ENCODE data around the gene GTF2IRD1. TPM values are rescaled to one million over a fixed set of nuclear protein-coding genes. Genes with fewer than 3 reads are reported as not detected.
"Not testable (repeated sequence)": the region's sequence is repeated elsewhere in the genome, so short reads cannot be mapped to it uniquely, and the experiment has no call there.

Gene GTF2IRD1
- total RNA-seq, 1 donor from 2014 or later, result 0.67 TPM

- intact Hi-C loops (cut with micrococcal nuclease), result no loop called here
- DNase-seq (no peak), ATAC-seq (ENCODE audit: low read depth) (no peak)
- peaks cover 3% of the 10 kb centered on the region for H3K4me1 Mint-ChIP-seq
- no peaks in the 10 kb centered on the region for H3K36me3 Mint-ChIP-seq (ENCODE audit: low read depth)
- POLR2A ChIA-PET, result no interaction called here
- no peak overlapping the region for H3K27ac Mint-ChIP-seq
- no peaks in the 10 kb centered on the region for H3K9me3 Mint-ChIP-seq
- CTCF ChIA-PET, result no interaction called here
- TF ChIP-seq, protein P1, sequence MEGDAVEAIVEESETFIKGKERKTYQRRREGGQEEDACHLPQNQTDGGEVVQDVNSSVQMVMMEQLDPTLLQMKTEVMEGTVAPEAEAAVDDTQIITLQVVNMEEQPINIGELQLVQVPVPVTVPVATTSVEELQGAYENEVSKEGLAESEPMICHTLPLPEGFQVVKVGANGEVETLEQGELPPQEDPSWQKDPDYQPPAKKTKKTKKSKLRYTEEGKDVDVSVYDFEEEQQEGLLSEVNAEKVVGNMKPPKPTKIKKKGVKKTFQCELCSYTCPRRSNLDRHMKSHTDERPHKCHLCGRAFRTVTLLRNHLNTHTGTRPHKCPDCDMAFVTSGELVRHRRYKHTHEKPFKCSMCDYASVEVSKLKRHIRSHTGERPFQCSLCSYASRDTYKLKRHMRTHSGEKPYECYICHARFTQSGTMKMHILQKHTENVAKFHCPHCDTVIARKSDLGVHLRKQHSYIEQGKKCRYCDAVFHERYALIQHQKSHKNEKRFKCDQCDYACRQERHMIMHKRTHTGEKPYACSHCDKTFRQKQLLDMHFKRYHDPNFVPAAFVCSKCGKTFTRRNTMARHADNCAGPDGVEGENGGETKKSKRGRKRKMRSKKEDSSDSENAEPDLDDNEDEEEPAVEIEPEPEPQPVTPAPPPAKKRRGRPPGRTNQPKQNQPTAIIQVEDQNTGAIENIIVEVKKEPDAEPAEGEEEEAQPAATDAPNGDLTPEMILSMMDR (IDR thresholded peaks at IDR 0.05), result no peak
- no peaks in the 10 kb centered on the region for H3K27me3 Mint-ChIP-seq
- H3K4me3 Mint-ChIP-seq, result no peak overlapping the region
Measured at GRCh38 chr7:74503061-74503460, 49.4 kb downstream of the GTF2IRD1 start.

DNA sequence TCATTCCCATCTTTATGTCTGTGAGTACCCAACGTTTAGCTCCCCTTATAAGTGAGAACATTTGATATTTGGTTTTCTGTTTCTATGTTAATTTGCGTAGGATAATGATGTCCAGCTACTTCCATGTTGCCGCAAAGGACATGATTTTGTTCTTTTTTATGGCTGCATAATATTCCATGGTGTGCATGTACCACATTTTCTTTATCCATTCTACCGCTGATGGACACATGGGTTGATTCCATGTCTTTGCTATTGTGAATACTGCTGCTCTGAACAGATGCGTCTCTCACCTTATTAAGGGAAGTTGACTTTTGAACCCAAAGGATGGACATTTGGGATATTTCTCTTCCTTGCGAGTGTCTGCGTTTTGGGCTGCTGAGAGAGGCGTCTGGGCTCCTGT, 50.2 kb downstream of the GTF2IRD1 start:
- Mint-ChIP-seq H3K4me3 (no peak overlapping the region), H3K4me1 (peaks cover 3% of the 10 kb centered on the region), H3K36me3 (ENCODE audit: low read depth) (no peaks in the 10 kb centered on the region), H3K27ac (no peak overlapping the region), H3K27me3 (no peaks in the 10 kb centered on the region), H3K9me3 (no peaks in the 10 kb centered on the region)
- CTCF ChIA-PET, result no interaction called here
- intact Hi-C loops (cut with micrococcal nuclease), result no loop called here
- POLR2A ChIA-PET, result interaction anchor here (0.6 kb wide), 1 partner anchor 62 kb away, joined by 3 read pairs; no protein-coding TSS in a partner anchor
- ATAC-seq (ENCODE audit: low read depth), result no peak
- TF ChIP-seq, protein P1 (IDR thresholded peaks at IDR 0.05), result no peak
- no peak for DNase-seq

- no peak for DNase-seq
- CTCF ChIA-PET, result no interaction called here
- Mint-ChIP-seq H3K36me3 (ENCODE audit: low read depth) (no peaks in the 10 kb centered on the region), H3K9me3 (no peaks in the 10 kb centered on the region), H3K4me3 (no peak overlapping the region), H3K4me1 (no peaks in the 10 kb centered on the region), H3K27ac (no peak overlapping the region), H3K27me3 (no peaks in the 10 kb centered on the region)
- no peak for ATAC-seq (ENCODE audit: low read depth)
- TF ChIP-seq, protein P1 (IDR thresholded peaks at IDR 0.05), result no peak
- intact Hi-C loops (cut with micrococcal nuclease), result no loop called here
- POLR2A ChIA-PET, result no interaction called here
Measured at GRCh38 chr7:74505471-74506324, 52.0 kb downstream of the GTF2IRD1 start.

DNA sequence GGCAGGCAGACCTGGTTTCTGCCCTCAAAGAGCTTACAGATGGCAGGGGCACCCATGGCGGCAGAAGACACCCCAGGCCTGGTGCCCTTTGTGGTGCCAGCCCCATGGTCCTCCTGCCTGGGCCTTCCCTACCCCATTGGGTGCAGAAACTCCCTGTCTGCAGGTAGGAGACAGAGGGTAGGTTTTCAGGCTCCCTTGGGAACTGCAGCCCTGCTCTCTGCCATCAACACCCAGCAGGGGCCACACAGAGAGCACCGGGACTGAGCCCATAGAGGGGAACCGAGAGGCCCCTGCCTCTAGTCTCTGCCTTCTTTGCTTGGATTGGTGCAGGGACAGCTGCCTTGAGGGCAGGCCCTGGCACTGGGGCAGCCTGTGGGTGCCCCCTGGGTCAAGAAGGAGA, 52.6 kb downstream of the GTF2IRD1 start:
- ATAC-seq (ENCODE audit: low read depth) (no peak), DNase-seq (no peak)
- CTCF ChIA-PET, result no interaction called here
- POLR2A ChIA-PET, result no interaction called here
- intact Hi-C loops (cut with micrococcal nuclease), result no loop called here
- Mint-ChIP-seq H3K9me3 (no peaks in the 10 kb centered on the region), H3K4me1 (no peaks in the 10 kb centered on the region), H3K4me3 (no peak overlapping the region), H3K27ac (no peak overlapping the region), H3K36me3 (ENCODE audit: low read depth) (no peaks in the 10 kb centered on the region), H3K27me3 (no peaks in the 10 kb centered on the region)
- TF ChIP-seq, protein P1 (IDR thresholded peaks at IDR 0.05), result no peak

DNA sequence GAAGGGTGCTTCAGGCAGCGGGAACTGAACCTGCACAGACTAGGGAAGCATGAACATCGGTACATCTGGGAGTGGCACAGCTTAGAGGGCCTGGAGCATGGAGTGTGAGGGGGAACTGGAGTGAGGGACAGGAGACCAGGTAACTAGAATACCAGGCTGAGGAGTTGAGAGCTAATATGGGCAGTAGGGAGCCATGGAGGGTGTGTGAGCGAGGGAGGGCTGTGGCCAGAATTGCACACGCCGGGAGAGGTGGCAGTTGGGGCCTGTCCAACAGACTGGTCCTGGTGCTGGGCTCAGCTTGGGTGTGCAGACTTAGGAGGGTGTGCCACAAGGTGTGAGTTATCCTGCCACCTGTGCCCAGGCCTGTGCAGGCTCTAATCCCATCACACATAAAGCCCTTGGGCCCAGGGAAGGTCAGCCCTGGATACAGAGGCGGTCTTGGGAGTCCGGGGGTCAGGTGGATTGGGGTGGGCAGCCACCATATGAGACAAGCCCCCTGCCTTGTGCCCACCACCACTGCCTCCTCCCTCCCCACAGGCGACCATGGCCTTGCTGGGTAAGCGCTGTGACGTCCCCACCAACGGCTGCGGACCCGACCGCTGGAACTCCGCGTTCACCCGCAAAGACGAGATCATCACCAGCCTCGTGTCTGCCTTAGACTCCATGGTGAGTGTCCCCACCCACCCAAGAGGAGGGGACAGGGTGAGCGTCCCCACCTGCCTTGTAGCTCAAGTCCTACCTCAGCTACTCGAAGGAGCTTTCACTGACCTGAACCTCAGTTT, 54.0 kb downstream of the GTF2IRD1 start:
- intact Hi-C loops (cut with micrococcal nuclease), result no loop called here
- POLR2A ChIA-PET, result no interaction called here
- no peak overlapping the region for H3K4me3 Mint-ChIP-seq
- no peaks in the 10 kb centered on the region for H3K27me3 Mint-ChIP-seq
- CTCF ChIA-PET, result no interaction called here
- no peaks in the 10 kb centered on the region for H3K4me1 Mint-ChIP-seq
- ATAC-seq (ENCODE audit: low read depth) (no peak), DNase-seq (no peak)
- TF ChIP-seq, protein P1 (IDR thresholded peaks at IDR 0.05), result no peak
- no peaks in the 10 kb centered on the region for H3K36me3 Mint-ChIP-seq (ENCODE audit: low read depth)
- no peaks in the 10 kb centered on the region for H3K9me3 Mint-ChIP-seq
- H3K27ac Mint-ChIP-seq, result no peak overlapping the region

- H3K9me3 Mint-ChIP-seq; POLR2A ChIA-PET; H3K4me1 Mint-ChIP-seq; H3K36me3 Mint-ChIP-seq (ENCODE audit: low read depth); H3K27ac Mint-ChIP-seq; ATAC-seq (ENCODE audit: low read depth); DNase-seq; H3K4me3 Mint-ChIP-seq; H3K27me3 Mint-ChIP-seq; CTCF ChIA-PET; intact Hi-C loops (cut with micrococcal nuclease): not testable (repeated sequence)
Measured at GRCh38 chr7:74509453-74509852, 55.7 kb downstream of the GTF2IRD1 start.
